IPS-NIHi11 (cell line): Measurements from ENCODE around the gene MPI.

ENCODE experiments used
- DNase-seq: peaks from one replicate; pipeline ENCODE4 v3.0.0; 2012; ENCODE audit warnings: mixed read lengths, low spot score

Gene MPI

DNA sequence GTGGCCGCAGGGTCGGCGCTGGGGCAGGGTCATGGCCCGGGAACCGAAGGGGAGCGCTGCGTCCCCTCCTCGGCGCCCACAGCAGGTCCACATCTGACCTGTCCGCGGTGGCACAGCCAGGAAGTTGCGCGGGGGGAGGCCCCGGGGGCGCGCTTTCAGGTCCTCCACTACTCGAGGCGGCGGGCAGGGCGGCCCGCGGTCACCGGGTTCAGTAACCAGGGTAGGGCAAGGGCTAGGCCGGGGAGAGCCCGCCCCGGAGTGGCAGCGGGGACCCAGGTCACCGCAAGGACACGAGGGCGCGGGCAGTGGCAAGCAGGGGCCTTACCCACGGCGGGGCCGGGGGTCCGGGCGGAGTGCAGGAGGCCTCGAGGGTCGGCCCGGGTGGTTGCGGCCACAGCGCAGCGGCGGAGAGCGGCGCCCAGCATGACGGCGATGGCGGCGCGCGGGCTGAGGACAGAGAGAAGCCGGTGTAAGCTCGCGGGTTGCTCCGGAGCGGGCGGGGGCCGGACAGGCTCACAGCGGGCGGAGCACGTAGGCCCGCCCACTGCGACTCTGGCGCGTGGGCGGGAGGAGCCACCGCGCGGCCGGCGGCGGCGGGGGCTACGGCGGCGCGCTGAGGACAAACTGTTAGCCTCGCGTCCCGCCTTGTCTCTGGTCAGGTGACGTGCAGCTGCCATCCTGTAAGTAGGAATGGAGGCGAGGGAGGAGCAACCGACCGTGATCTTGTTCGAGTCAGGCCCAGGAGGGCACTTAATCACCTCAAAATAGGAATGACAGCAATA lies 47.9 kb downstream of the MPI start, which contains the start of gene COX5A:
COX5A (minus strand) TSS at position 484 of the 782 bp plus-strand sequence; CDS start at position 425, 59 bp downstream.
- DNase-seq = peak; percentile 93

DNA sequence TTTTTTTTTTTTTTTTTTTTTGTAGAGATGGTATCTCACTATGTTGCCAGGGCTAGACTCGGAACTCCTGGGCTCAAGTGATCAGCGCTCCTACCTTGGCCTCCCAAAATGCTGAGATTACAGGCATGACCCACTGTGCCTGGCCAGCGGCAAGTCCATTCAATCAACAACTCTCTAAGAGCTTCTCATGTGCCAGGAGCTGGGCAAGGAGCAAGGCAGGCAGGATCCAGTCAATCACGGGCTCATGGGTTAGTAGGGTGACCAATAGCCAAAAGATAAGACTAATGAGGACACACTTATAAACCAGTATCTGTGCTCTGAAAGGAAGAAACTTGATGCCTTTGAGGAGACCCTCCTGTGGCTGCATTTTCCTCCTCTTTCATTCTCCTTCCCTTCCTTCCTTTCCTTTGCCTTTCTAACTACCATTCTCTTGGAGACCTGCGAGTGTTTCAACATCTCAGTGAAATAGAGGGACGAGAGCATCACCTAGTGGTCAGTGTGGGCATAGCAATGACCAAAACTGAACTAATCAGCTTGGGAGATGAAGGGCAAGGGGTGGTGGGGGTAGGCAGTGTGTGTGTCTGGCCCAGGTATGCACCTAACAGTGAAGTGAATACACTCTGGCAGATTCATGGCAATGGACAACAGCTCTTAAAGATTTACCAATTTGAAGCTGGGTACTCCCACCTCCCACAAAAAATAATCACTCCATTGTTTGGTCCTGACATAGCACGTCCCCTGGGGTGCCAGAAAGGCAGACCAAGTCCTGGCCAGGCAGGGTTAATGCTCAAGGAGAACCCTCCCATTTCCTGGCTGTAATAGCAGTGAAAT lies 60.5 kb downstream of the MPI start:
- DNase-seq = peak; percentile 84

DNA sequence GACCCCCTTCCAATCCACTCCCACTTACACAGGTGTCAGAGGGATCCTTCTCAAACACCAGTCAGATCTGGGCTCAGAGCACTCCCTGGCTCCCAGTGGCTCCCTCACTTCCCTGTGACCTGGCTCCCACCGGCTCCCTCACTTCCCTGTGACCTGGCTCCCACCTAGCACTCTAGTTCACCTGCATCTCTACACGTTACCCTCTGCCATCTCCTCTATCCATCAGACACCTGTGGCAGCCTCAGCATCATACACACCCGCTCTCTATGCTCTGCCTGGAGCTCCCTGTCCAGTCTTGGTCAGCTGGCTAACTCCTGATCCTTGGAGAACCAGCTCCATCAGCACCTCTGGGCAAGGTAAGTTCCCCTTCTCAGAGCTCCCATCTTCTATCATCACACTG lies 61.2 kb downstream of the MPI start:
- no peak for DNase-seq
